Measurements from ENCODE around the gene R3HDM4. TPM values are rescaled to one million over a fixed set of nuclear protein-coding genes. Genes with fewer than 3 reads are reported as not detected.
"Not testable (repeated sequence)": the region's sequence is repeated elsewhere in the genome, so short reads cannot be mapped to it uniquely, and the experiment has no call there.

R3HDM4 gene
- 10 to 100 TPM; 39.3 to 61.2 (median 47.8) TPM for polyA plus RNA-seq (ENCODE audit: insufficient read length in 4 of 4)

GRCh38 chr19:913080-913748 lies at the start of gene R3HDM4:
Gene R3HDM4 (minus strand): TSS chr19:913219. CDS start chr19:913157, 62 bp downstream.
- no peak for DNase-seq (ENCODE audit: low read depth in 4 of 4, low spot score in 3 of 4)

- DNase-seq (ENCODE audit: low read depth in 4 of 4, low spot score in 3 of 4) = no peak
These were observed 49.0 kb upstream of the R3HDM4 start for GRCh38 chr19:961866-962620.

- DNase-seq (ENCODE audit: low read depth in 4 of 4, low spot score in 3 of 4) = no peak
These were observed 47.6 kb upstream of the R3HDM4 start for GRCh38 chr19:960601-960938.

GRCh38 chr19:960020-960419 lies 47.0 kb upstream of the R3HDM4 start:
- no peak for DNase-seq (ENCODE audit: low read depth in 4 of 4, low spot score in 3 of 4)

GRCh38 chr19:958967-959855 lies 46.2 kb upstream of the R3HDM4 start:
- no peak for DNase-seq (ENCODE audit: low read depth in 4 of 4, low spot score in 3 of 4)

GRCh38 chr19:957578-957977 lies 44.6 kb upstream of the R3HDM4 start:
- DNase-seq (ENCODE audit: low read depth in 4 of 4, low spot score in 3 of 4) = not testable (repeated sequence)

- DNase-seq (ENCODE audit: low read depth in 4 of 4, low spot score in 3 of 4) = no peak
These were observed 43.9 kb upstream of the R3HDM4 start for GRCh38 chr19:956766-957440.

GRCh38 chr19:955803-956765 lies 43.1 kb upstream of the R3HDM4 start:
- no peak for DNase-seq (ENCODE audit: low read depth in 4 of 4, low spot score in 3 of 4)

GRCh38 chr19:954672-955494 lies 41.9 kb upstream of the R3HDM4 start:
- no peak for DNase-seq (ENCODE audit: low read depth in 4 of 4, low spot score in 3 of 4)

- DNase-seq (ENCODE audit: low read depth in 4 of 4, low spot score in 3 of 4) = no peak
These were observed 41.3 kb upstream of the R3HDM4 start for GRCh38 chr19:954272-954671.

- DNase-seq (ENCODE audit: low read depth in 4 of 4, low spot score in 3 of 4) = no peak
These were observed 40.6 kb upstream of the R3HDM4 start for GRCh38 chr19:953445-954271.

GRCh38 chr19:952680-953444 lies 39.8 kb upstream of the R3HDM4 start:
- DNase-seq (ENCODE audit: low read depth in 4 of 4, low spot score in 3 of 4) = no peak

GRCh38 chr19:952049-952679 lies 39.1 kb upstream of the R3HDM4 start:
- DNase-seq (ENCODE audit: low read depth in 4 of 4, low spot score in 3 of 4) = no peak

GRCh38 chr19:950352-951066 lies 37.5 kb upstream of the R3HDM4 start:
- DNase-seq (ENCODE audit: low read depth in 4 of 4, low spot score in 3 of 4) = no peak

GRCh38 chr19:948842-949496 lies 36.0 kb upstream of the R3HDM4 start:
- no peak for DNase-seq (ENCODE audit: low read depth in 4 of 4, low spot score in 3 of 4)

Measured in left renal pelvis (tissue), 4 donors.